Posterior vena cava (tissue), 2 donors: ENCODE measurements around the gene EMP1. TPM values are rescaled to one million over a fixed set of nuclear protein-coding genes. Genes with fewer than 3 reads are reported as not detected.
A peak's percentile ranks its signal among the peaks of the same experiment; 100 is the strongest.

Experiments used
- DNase-seq: peaks from one replicate; pipeline ENCODE4 v3.0.0-alpha.2; 2020; ENCODE audit warnings: low spot score
- intact Hi-C, 2 donors: fragments of 100-400 bp; cut with DNase I; formaldehyde crosslinking; loops; one replicate each; pipeline versions ENCODE4 v1.14.1 to v1.14.2; 2022 to 2023
- total RNA-seq, 2 donors: library from RNA; stranded (reverse); fragmentation: NEBNext Ultra II Directional; extraction: Animal tissue kit (Norgen Biotek cat#: 25700); gene quantifications; one replicate each; pipeline ENCODE4 v1.2.1, GENCODE V29; 2021
- donor health status: DM: yes; HTN: yes; CAD: no.
- donor health status: DM: yes; HTN: yes; CAD: no.

Gene EMP1
- total RNA-seq, 2 donors from 2014 or later: 596 to 746 TPM

DNA sequence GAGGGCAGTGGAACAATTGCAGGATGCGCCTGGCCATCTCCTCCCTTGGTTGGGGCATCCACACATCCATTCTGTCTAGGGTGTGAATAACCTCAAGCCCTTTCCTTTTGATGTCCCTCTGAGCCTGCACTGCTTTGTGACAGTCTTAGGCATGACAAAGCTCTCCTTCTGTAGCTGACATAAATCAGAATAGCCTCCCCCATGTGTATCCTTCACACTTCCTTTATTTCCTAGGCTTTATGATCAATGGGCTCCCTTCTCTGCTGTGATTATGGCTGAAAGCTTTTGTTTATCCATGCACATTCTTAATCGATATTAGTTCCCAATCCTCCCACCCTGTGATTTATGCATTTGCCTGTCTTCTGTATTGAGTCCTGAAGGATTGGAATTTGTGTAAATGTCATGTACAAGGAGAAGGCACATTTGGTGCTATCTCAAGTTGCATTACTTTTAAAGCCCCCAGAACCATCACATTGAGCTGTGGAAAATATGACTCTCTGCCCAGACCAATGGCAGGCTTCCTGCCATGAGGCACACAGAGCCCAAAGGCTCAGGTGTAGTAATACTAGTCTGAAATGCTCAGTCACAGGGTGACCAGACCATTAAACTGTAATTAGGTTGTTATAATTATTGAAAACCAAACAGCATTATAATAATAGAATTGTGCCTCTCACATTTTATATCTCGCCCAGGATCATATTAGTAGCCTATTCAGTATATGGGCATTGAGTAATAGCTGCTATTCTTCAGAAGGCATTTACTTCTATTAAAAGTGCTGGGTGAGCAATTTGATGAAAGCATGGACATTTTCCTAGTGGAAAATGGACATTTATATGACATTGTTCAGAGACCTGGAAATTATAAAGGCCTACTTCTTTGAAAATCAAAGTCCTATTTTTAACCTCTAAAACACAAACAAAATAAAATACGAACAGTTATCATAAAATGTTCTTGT, 14.0 kb downstream of the EMP1 start:
- no peak for DNase-seq
- intact Hi-C loops: no loop called here

DNA sequence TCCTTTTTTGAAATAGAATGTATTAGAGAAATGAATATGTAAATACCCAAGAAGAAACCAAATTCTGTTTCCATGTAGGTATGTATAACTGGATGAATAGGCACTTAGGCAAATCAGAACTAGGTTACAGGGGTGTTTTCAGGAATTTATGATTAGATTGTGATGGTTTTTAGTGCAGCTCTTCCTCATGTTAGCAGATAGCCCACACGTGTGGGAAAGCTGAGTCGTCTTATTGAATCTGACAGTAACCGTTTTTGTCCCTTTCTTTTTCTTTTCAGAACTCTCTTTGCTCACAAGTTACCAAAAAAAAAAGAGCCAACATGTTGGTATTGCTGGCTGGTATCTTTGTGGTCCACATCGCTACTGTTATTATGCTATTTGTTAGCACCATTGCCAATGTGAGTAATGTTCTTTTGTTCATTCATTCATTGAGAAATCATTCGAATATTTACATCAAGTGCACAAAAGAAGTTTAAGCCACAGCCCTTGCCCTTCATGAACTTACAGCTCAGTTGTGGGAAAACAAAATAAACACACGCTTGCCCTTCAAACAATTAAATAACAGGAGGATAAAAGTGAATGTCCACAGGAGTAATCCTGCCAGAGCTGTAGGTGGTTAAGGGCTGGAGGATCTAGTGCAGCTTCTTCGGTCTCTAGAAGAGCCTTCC, 14.8 kb downstream of the EMP1 start:
- intact Hi-C loops: no loop called here
- no peak for DNase-seq

DNA sequence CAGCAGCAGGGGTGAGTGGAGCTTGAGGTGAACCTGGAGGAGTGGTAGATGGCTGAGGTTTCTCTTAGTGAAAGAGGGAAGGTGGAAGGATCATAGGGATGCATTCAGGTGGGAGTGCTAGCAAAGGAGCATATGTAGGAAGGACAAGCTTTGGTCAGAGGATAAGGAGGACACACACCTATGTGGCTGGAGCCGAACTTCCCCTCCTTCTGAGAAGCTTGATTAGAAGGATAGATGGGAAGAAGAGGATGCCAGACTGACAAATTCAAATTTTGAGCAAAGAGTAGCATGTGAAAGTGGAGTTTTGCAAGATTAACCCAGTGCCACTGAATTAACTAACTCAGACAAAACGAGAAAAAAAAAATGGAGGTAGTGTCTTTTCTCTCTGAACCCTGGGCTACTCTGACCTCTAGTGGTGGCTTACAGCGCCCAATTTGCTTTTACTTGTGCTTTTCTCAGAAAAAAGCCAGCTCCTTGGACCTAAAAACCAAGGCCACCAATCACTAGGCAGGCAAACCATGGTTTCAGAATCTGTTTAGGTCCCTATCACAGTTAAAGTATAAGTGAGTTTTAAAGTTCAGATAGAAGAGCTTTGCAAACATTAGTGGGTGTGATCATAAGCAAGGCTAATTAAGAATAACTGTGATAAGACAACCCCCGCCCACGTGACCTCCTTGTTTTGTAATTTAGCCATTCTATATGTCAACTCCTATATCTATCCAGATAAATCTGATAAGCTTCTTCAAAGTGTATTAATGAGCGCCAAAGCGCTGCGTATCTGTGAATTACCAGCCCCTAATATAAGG, 15.5 kb downstream of the EMP1 start:
- DNase-seq: no peak
- intact Hi-C loops: no loop called here

DNA sequence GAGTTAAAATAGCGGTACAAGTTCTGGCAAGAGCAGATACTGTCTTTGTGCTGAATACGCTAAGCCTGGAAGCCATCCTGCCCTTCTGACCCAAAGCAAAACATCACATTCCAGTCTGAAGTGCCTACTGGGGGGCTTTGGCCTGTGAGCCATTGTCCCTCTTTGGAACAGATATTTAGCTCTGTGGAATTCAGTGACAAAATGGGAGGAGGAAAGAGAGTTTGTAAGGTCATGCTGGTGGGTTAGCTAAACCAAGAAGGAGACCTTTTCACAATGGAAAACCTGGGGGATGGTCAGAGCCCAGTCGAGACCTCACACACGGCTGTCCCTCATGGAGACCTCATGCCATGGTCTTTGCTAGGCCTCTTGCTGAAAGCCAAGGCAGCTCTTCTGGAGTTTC, 18.5 kb downstream of the EMP1 start:
- intact Hi-C loops: no loop called here
- DNase-seq: no peak

DNA sequence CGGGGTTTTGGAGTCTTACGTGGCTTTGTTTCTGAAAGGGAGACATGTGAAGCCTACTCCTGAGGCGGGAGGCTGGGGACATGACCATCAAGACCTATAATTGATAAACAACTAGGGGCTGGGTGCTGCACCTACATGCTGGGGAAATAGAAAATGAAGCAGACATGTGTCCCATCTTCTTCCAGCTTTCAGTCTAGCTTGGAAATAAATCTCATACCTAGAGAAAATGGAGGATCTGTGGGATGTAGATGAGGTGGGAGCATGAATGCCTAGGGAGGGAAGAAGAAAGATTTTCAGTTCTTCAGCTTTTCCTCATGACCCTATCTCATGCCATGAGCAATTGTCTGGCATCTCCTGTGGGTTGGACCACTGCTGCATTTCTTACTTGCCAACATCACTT, 22.1 kb downstream of the EMP1 start:
- intact Hi-C loops: no loop called here
- no peak for DNase-seq

DNA sequence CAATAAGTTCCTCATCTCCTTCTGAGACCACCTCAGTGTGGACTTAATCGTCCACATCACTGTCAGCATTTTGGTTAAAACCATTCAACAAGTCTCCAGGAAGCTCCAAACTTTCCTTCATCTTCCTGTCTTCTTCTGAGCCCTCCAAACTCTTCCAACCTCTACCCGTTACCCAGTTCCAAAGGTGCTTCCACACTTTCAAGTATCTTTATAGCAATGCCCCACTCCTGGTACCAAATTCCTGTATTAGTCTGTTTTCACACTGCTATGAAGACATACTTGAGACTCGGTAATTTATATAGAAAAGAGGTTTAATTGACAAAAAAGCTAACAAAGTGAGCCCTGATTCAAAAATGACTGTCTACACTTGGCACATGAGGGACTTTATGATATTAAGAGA, 22.8 kb downstream of the EMP1 start:
- intact Hi-C loops: no loop called here
- no peak for DNase-seq

DNA sequence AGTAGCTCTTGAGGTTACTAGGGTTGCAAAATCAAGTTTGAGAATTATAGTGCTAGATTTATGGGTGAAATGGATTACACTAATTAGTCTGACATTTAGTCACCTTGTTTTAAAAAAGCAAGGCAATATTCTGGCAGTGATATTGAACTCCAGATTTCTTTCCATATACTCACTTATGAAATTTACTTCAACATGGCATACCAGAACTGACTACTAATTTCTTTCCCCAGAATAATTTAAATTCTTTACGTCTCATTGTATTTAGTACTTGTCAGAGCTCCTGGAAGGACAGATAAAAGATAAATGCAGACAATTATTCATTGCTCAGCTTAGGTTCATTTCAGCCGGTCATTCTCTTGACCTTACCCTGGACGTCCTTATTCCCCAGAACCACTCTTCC, 24.3 kb downstream of the EMP1 start:
- intact Hi-C loops: loop anchor here in 1 of 2 donors (1.0 to 5.0 kb wide), 2 partner anchors 17 to 1691 kb away; no protein-coding TSS in a partner anchor

DNA sequence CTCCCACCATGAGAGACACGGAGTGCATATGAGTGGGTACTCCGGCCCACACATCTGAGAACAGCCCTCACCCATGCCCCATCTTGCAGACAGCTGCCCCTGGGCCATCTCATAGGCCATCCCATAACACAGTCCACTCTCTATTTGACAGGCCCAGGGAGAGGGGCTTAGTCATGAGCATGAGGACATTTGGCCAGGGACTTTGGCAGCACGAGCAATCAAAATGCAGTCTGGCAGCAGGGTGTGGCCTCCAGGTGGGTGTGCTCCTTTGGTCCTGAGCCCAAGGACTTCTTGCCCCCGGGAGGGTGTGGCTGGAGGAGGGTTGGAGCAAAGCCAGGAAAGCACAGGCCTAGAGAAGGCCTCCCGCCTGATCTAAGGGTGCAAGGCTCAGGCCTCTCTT, 25.6 kb downstream of the EMP1 start:
- intact Hi-C loops: loop anchor here in 1 of 2 donors (5.0 kb wide), 1 partner anchor 1690 kb away; no protein-coding TSS in a partner anchor
- DNase-seq: peak; percentile 82

More for the DNA sequence above, 24.3 kb downstream of the EMP1 start:
- no peak for DNase-seq

DNA sequence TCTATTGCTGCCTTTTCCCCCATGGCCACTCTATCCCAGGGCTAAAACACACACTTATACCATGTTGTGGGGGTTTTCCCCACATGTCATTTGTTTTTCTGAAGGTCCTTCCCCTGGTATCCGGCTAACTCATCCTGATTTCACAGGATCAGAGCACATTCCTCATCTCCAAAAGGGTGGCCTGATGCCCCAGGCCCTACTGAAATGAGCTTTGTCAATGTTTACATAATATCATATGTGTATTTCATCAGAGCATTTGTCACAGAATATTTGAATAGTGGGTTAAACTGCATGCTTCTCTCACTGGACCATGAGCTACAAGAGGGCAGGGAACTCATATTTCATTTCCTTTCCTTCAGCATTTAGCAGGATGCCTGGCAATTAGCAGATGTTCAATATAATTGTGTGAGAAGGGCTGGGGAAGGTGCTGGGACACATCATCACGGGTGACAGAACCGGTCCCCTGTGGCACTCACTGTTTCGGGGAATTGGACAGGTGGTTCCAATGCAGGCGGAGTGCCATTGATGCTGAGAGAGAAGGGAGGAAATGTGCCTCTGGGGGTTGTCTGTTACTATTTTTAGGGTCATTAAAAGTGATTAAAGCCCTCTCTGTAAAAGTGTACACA, 26.8 kb downstream of the EMP1 start:
- DNase-seq: no peak
- intact Hi-C loops: loop anchor here in 1 of 2 donors (5.0 kb wide), 1 partner anchor 1689 kb away; no protein-coding TSS in a partner anchor

DNA sequence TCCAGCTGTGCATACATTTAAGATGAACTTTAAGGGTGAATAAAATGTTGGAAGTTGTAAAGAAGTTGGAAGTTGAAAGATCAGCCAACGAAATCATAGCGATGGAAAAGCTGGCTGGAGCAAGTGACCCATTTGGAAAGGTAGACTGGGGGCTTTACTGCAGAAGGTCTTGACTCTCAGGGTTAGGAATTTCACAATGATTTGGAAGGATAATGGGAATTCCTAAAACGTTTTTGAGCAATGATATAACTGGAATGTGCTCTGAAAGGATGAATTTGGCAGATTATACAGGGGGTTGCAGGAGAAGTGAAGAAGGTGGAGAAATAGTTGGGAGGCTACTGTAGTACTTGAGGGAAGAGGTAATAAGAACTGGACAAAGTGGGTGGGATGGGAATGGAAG, 27.4 kb downstream of the EMP1 start:
- intact Hi-C loops: loop anchor here in 1 of 2 donors (5.0 kb wide), 1 partner anchor 1688 kb away; no protein-coding TSS in a partner anchor

DNA sequence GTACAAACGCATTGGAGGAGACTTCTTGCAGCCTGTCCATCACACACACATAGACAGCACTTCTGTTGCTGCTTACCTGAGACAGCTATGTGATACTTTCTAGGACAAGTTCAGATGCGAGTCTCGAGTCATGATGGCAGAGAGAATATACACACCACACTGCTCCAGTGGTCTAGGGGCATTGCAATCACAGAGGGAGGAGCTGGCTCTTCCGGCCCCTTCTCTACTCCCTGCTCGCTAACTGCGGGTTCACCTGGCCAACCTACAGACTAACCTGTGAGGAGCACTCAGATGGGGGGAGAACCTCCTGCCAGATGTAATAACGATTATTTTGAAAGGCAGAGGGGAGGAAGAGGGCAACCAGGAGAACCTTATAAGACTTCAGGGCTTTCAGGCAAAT, 30.7 kb downstream of the EMP1 start:
- no peak for DNase-seq
- intact Hi-C loops: no loop called here

More for the DNA sequence above, 27.4 kb downstream of the EMP1 start:
- DNase-seq: no peak

DNA sequence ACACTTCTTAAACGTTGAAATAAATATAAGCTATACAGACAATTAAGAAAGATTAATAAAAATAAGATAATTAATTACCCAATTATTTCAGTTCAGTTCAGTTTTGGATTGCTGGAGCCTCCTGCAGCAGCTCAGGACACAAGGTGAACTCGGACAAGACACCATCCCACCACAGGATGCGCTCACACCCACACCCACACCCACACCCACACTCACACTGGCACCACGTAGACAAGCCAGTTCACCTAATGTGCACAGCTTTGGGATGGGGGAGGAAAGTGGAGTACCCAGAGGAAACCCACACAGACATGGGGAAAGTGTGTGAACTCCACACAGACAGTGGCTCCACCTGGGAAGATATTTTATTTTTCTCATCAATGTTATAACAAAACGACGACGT, 32.1 kb downstream of the EMP1 start:
- intact Hi-C loops: no loop called here
- no peak for DNase-seq

DNA sequence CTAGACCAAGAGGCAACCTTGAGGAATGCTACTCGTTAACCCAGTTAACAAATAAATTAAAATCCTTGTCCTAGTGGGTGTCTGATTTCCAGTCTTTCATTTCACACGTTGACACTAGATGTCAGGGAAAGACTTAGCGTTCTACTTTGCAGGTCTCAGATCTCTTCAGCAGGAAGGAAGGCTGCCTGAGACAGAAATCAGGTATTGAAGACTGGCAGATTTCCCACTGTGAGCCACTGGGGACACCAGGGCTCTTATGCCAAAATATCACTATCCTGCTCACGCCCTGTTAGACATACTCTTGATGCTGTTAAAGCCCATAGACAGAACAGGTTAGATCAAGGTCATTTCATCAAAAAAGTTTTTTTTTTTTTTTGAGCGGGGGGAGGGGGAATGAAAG, 33.0 kb downstream of the EMP1 start:
- intact Hi-C loops: no loop called here
- no peak for DNase-seq

DNA sequence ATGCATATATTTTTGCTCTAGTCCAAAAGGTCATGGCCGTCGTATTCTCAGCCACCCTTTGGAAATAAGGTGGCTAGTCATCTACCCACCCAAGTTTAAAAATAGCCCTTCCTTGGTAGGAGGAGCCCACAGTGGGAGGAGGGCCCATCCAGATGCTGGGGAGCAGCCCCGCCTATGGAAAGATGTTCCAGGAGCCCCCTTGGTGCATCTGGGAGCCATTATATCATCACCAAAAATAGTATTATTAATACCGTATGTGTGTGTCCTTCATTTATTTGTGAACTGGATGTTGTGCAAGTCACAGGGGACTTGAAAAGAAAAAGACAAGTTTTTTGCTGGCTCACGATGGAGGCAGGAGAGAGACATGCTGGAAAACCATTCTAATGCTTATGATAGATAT, 34.0 kb downstream of the EMP1 start:
- DNase-seq: no peak
- intact Hi-C loops: loop anchor here in 1 of 2 donors (5.0 kb wide), 1 partner anchor 313 kb away; no protein-coding TSS in a partner anchor

DNA sequence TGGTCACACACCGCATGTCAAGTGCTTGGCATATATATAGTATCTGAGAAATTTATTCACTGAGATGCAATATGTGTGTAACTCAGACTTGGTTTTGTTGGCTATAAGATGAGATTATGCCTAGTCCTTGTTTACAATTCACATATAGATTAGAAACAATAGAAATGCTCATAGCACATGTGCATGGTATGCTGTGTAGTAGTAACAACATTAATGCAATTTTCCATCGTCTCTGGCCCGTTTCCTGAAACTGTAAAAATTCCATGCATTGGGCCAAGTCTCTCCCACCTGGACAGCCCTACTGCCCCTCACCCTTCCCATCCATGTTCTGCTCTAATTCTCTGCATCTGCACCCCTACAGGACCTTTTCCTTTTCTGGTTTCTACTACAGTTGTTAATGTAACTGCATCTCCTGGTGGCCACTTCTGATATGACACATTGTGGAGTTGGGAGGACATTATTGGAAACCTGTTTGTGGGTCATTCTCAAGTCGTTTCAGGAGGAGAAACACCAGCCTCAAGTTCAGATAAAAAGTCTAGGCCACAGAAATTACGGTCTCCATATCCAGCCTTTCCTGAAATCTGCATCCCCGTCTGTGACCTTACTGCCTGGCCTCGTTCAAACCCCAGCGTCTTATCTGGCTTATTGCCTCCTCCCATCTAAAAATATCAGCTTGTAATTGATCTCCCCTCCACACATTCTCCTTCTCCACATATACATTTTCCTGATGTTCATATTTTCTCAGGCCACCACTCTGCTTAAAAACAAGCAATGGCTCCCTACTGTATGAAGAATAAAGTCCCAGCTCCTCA, 37.5 kb downstream of the EMP1 start:
- no peak for DNase-seq
- intact Hi-C loops: loop anchor here in 1 of 2 donors (5.0 kb wide), 1 partner anchor 317 kb away; no protein-coding TSS in a partner anchor

DNA sequence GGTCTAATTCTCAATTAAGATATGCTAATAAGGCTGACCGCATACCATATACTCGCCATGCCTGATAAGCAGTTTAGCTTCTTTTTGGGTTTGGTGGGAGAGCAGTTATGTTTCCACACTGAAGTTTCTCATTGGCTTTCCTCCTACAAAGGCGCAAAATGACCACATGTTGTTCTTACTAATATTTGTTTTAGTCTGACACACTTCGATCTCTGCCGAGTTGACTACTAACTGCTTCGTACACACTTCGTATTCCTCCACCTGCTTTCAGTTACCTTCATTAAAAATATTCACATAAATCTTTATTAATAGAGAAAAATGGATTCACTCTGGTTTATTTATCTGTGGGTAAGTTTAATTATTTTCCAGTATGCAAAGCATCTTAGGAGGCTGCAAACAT, 41.7 kb downstream of the EMP1 start:
- intact Hi-C loops: loop anchor here in 1 of 2 donors (1.0 kb wide), 1 partner anchor 17 kb away; no protein-coding TSS in a partner anchor

DNA sequence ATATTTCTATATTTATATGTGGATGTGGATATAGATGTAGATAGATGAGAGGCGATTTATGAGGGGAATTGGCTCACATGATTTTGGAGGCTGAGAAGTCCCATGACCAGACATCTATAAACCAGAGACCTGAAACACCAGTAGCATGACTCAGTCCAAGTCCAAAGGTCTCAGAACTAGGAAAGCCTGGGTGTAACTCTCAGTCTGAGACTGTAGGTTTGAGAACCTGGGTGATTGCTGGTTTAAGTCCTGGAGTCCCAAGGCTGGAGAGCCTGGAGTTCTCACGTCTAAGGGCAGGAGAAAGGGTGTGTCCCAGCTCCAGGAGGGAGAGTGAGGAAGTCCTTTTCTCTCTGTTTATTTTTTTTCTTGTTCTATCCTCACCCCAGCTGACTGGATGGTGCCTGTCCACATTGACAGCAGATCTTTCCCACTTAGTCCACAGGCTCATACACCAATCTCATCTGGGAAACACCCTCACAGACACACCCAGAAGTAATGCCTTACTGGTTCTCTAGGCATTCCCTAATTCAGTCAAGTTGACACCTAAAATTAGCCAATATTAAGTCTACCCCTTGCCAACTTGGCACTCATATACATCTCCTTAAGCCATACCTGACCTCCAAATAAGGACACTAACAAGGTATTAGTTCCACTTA, 45.4 kb downstream of the EMP1 start:
- intact Hi-C loops: no loop called here
- no peak for DNase-seq

More for the DNA sequence above, 41.7 kb downstream of the EMP1 start:
- DNase-seq: no peak
